ENCODE measurements around the gene DTNA. TPM values are rescaled to one million over a fixed set of nuclear protein-coding genes. Genes with fewer than 3 reads are reported as not detected.

The DTNA gene
- total RNA-seq, 1 experiment from 2014 or later, result 10.4 TPM

GRCh38 chr18:34764451-34764850 is 54.4 kb downstream of the DTNA start:
- Mint-ChIP-seq H3K27ac (ENCODE audit: unreplicated experiment) (no peak overlapping the region), H3K36me3 (ENCODE audit: insufficient read depth, unreplicated experiment) (peaks cover 12% of the 10 kb centered on the region), H3K9me3 (ENCODE audit: unreplicated experiment) (peaks cover 14% of the 10 kb centered on the region), H3K27me3 (ENCODE audit: insufficient read depth, unreplicated experiment) (no peaks in the 10 kb centered on the region), H3K4me3 (ENCODE audit: unreplicated experiment) (no peak overlapping the region), H3K4me1 (ENCODE audit: low read depth, unreplicated experiment) (peaks cover 9% of the 10 kb centered on the region)
- no TSS peak for BruUV-seq (replicated peaks)
- no peaks in the 10 kb centered on the region for H3K27me3 ChIP-seq (replicated peaks; ENCODE audit: control insufficient read depth, insufficient read depth, low read length)
- CTCF ChIA-PET, result no interaction called here
- POLR2A ChIA-PET, result no interaction called here
- H3K36me3 ChIP-seq (ENCODE audit: control insufficient read depth, insufficient read depth, low read length), result no peaks in the 10 kb centered on the region
- DNase-seq, result no peak
- no peaks in the 10 kb centered on the region for H3K9me3 ChIP-seq
- no peak overlapping the region for H3K4me3 ChIP-seq (ENCODE audit: low read depth, low read length)
- H3K4me1 ChIP-seq, result no peaks in the 10 kb centered on the region
- intact Hi-C loops (cut with micrococcal nuclease; ENCODE audit: unreplicated experiment), result no loop called here
- no peak for TF ChIP-seq CTCF (IDR thresholded peaks at IDR 0.05; ENCODE audit: insufficient read depth in 1 of 2, low read depth in 1 of 2, low read length in 1 of 2, severe bottlenecking in 1 of 2, unreplicated experiment in 1 of 2)

- CTCF ChIA-PET, result no interaction called here
- BruUV-seq (replicated peaks), result no TSS peak
These were observed 57.5 kb downstream of the DTNA start for GRCh38 chr18:34767601-34768027.

GRCh38 chr18:34771958-34772357 is 61.9 kb downstream of the DTNA start:
- Mint-ChIP-seq H3K9me3 (ENCODE audit: unreplicated experiment) (no peaks in the 10 kb centered on the region), H3K36me3 (ENCODE audit: insufficient read depth, unreplicated experiment) (peaks cover 5% of the 10 kb centered on the region), H3K27ac (ENCODE audit: unreplicated experiment) (no peak overlapping the region), H3K4me3 (ENCODE audit: unreplicated experiment) (no peak overlapping the region), H3K4me1 (ENCODE audit: low read depth, unreplicated experiment) (no peaks in the 10 kb centered on the region), H3K27me3 (ENCODE audit: insufficient read depth, unreplicated experiment) (no peaks in the 10 kb centered on the region)
- Histone ChIP-seq H3K4me3 (ENCODE audit: low read depth, low read length) (no peak overlapping the region), H3K9me3 (no peaks in the 10 kb centered on the region), H3K4me1 (no peaks in the 10 kb centered on the region), H3K36me3 (ENCODE audit: control insufficient read depth, insufficient read depth, low read length) (no peaks in the 10 kb centered on the region), H3K27me3 (replicated peaks; ENCODE audit: control insufficient read depth, insufficient read depth, low read length) (no peaks in the 10 kb centered on the region)
- POLR2A ChIA-PET, result no interaction called here
- CTCF ChIA-PET, result no interaction called here
- intact Hi-C loops (cut with micrococcal nuclease; ENCODE audit: unreplicated experiment), result no loop called here
- no peak for TF ChIP-seq CTCF (IDR thresholded peaks at IDR 0.05; ENCODE audit: insufficient read depth in 1 of 2, low read depth in 1 of 2, low read length in 1 of 2, severe bottlenecking in 1 of 2, unreplicated experiment in 1 of 2)
- no TSS peak for BruUV-seq (replicated peaks)
- no peak for DNase-seq

More at GRCh38 chr18:34767601-34768027, 57.5 kb downstream of the DTNA start:
- H3K9me3 Mint-ChIP-seq (ENCODE audit: unreplicated experiment), result no peaks in the 10 kb centered on the region
- no peaks in the 10 kb centered on the region for H3K27me3 Mint-ChIP-seq (ENCODE audit: insufficient read depth, unreplicated experiment)
- POLR2A ChIA-PET, result interaction anchor here (0.6 kb wide), 1 partner anchor 109 kb away, joined by 5 read pairs; no protein-coding TSS in a partner anchor
- H3K4me1 ChIP-seq, result no peaks in the 10 kb centered on the region
- TF ChIP-seq CTCF (IDR thresholded peaks at IDR 0.05; ENCODE audit: insufficient read depth in 1 of 2, low read depth in 1 of 2, low read length in 1 of 2, severe bottlenecking in 1 of 2, unreplicated experiment in 1 of 2), result no peak
- H3K4me3 Mint-ChIP-seq (ENCODE audit: unreplicated experiment), result no peak overlapping the region
- H3K27ac Mint-ChIP-seq (ENCODE audit: unreplicated experiment), result no peak overlapping the region
- no peaks in the 10 kb centered on the region for H3K27me3 ChIP-seq (replicated peaks; ENCODE audit: control insufficient read depth, insufficient read depth, low read length)
- H3K9me3 ChIP-seq, result no peaks in the 10 kb centered on the region
- intact Hi-C loops (cut with micrococcal nuclease; ENCODE audit: unreplicated experiment), result no loop called here
- no peak for DNase-seq
- H3K4me1 Mint-ChIP-seq (ENCODE audit: low read depth, unreplicated experiment), result no peaks in the 10 kb centered on the region
- H3K4me3 ChIP-seq (ENCODE audit: low read depth, low read length), result no peak overlapping the region
- no peaks in the 10 kb centered on the region for H3K36me3 ChIP-seq (ENCODE audit: control insufficient read depth, insufficient read depth, low read length)
- H3K36me3 Mint-ChIP-seq (ENCODE audit: insufficient read depth, unreplicated experiment), result no peaks in the 10 kb centered on the region
